Measurements from ENCODE around the gene SEMA6D. TPM values are rescaled to one million over a fixed set of nuclear protein-coding genes. Genes with fewer than 3 reads are reported as not detected.

Gene SEMA6D
- total RNA-seq, 1 donor = 8.0 TPM

DNA sequence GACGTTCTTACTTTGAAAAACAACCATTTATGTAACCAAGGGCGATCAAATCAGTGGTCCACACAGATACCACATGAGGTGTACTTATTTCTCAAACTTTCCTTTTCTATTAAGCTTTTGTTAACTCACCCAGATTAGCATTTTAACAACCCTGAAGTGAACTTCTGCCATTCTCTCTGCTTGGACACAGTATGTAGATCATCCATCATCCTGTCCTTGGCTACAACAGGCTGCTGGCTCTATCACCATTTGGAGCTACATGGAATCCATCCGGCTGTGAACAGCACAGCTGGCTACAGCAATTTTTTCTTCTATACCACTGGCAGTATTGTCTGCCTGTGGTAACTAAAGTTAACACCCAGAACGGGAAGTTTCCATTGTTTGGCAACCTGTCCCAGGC is 4.4 kb downstream of the SEMA6D start:
- Histone ChIP-seq H4K20me1 (ENCODE audit: insufficient read depth, low read length) (no peaks in the 10 kb centered on the region), H3K27me3 (ENCODE audit: insufficient read depth, low read length) (peaks cover 48% of the 10 kb centered on the region), H3K4me1 (ENCODE audit: insufficient read depth, low read length) (peaks cover 7% of the 10 kb centered on the region), H3K4me2 (ENCODE audit: insufficient read depth, low read length) (no peak overlapping the region), H2AFZ (ENCODE audit: low read length) (no peak overlapping the region), H3K9me3 (ENCODE audit: low read depth, low read length) (no peaks in the 10 kb centered on the region), H3K79me2 (ENCODE audit: insufficient read depth, low read length) (no peaks in the 10 kb centered on the region), H3K27ac (ENCODE audit: low read depth, low read length) (no peak overlapping the region), H3K36me3 (ENCODE audit: insufficient read depth, low read length) (no peaks in the 10 kb centered on the region), H3K4me3 (ENCODE audit: insufficient read depth, low read length) (no peak overlapping the region)
- no peak for DNase-seq (ENCODE audit: insufficient read length, low spot score, missing footprints)
- TF ChIP-seq, protein P1, sequence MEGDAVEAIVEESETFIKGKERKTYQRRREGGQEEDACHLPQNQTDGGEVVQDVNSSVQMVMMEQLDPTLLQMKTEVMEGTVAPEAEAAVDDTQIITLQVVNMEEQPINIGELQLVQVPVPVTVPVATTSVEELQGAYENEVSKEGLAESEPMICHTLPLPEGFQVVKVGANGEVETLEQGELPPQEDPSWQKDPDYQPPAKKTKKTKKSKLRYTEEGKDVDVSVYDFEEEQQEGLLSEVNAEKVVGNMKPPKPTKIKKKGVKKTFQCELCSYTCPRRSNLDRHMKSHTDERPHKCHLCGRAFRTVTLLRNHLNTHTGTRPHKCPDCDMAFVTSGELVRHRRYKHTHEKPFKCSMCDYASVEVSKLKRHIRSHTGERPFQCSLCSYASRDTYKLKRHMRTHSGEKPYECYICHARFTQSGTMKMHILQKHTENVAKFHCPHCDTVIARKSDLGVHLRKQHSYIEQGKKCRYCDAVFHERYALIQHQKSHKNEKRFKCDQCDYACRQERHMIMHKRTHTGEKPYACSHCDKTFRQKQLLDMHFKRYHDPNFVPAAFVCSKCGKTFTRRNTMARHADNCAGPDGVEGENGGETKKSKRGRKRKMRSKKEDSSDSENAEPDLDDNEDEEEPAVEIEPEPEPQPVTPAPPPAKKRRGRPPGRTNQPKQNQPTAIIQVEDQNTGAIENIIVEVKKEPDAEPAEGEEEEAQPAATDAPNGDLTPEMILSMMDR (IDR thresholded peaks at IDR 0.05; ENCODE audit: extremely low read depth, low read depth, low read length) = no peak

DNA sequence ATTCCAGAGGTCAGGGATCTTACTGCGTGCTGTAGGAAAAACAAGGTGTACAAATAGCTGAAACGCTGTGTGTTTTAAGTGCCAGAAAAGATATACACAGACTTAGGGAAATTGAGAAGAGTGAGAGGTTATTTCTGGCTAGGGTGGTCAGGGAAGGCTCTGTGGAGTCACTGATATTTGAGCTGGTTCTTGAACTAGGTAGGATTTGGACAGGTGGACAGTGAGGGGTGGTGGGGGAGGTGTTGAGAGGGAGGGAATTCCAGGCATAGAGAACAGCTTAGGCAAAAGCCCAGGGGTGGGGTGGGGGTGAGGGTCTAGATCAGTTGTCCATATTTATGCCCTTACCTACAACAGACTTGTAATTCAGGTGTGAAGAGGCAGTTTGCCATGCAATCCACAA is 7.0 kb downstream of the SEMA6D start:
- no peak overlapping the region for H2AFZ ChIP-seq (ENCODE audit: low read length)
- H3K4me1 ChIP-seq (ENCODE audit: insufficient read depth, low read length) = no peaks in the 10 kb centered on the region
- H3K9me3 ChIP-seq (ENCODE audit: low read depth, low read length) = no peaks in the 10 kb centered on the region
- H3K27me3 ChIP-seq (ENCODE audit: insufficient read depth, low read length) = peaks cover 27% of the 10 kb centered on the region
- no peak overlapping the region for H3K4me2 ChIP-seq (ENCODE audit: insufficient read depth, low read length)
- H3K79me2 ChIP-seq (ENCODE audit: insufficient read depth, low read length) = no peaks in the 10 kb centered on the region
- H3K4me3 ChIP-seq (ENCODE audit: insufficient read depth, low read length) = no peak overlapping the region
- H3K36me3 ChIP-seq (ENCODE audit: insufficient read depth, low read length) = no peaks in the 10 kb centered on the region
- H4K20me1 ChIP-seq (ENCODE audit: insufficient read depth, low read length) = no peaks in the 10 kb centered on the region
- H3K27ac ChIP-seq (ENCODE audit: low read depth, low read length) = no peak overlapping the region
- TF ChIP-seq, protein P1 (IDR thresholded peaks at IDR 0.05; ENCODE audit: extremely low read depth, low read depth, low read length) = no peak
- DNase-seq (ENCODE audit: insufficient read length, low spot score, missing footprints) = no peak

DNA sequence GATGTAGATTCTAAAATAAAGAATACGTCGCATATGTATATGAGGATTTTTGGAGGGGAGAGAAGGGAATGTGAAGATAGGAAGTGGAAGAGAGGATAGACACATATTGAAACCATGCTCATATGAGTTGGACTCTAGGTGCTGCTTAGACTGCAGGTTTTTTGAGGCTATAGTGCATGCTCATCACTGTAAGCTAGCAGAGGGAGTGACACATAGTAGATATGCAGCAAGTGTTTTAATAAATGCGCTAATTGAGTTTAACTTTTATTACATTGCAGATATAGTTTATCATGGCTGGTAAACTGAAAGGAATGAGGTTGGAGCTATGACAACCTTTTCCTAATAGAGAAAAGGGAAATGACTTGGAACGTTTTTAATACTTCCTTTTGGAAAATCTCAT is 7.7 kb downstream of the SEMA6D start:
- H2AFZ ChIP-seq (ENCODE audit: low read length) = no peak overlapping the region
- no peaks in the 10 kb centered on the region for H3K79me2 ChIP-seq (ENCODE audit: insufficient read depth, low read length)
- TF ChIP-seq, protein P1 (IDR thresholded peaks at IDR 0.05; ENCODE audit: extremely low read depth, low read depth, low read length) = no peak
- H3K27ac ChIP-seq (ENCODE audit: low read depth, low read length) = no peak overlapping the region
- H4K20me1 ChIP-seq (ENCODE audit: insufficient read depth, low read length) = no peaks in the 10 kb centered on the region
- DNase-seq (ENCODE audit: insufficient read length, low spot score, missing footprints) = no peak
- H3K36me3 ChIP-seq (ENCODE audit: insufficient read depth, low read length) = no peaks in the 10 kb centered on the region
- H3K9me3 ChIP-seq (ENCODE audit: low read depth, low read length) = no peaks in the 10 kb centered on the region
- H3K27me3 ChIP-seq (ENCODE audit: insufficient read depth, low read length) = peaks cover 20% of the 10 kb centered on the region
- no peaks in the 10 kb centered on the region for H3K4me1 ChIP-seq (ENCODE audit: insufficient read depth, low read length)
- H3K4me2 ChIP-seq (ENCODE audit: insufficient read depth, low read length) = no peak overlapping the region
- H3K4me3 ChIP-seq (ENCODE audit: insufficient read depth, low read length) = no peak overlapping the region

DNA sequence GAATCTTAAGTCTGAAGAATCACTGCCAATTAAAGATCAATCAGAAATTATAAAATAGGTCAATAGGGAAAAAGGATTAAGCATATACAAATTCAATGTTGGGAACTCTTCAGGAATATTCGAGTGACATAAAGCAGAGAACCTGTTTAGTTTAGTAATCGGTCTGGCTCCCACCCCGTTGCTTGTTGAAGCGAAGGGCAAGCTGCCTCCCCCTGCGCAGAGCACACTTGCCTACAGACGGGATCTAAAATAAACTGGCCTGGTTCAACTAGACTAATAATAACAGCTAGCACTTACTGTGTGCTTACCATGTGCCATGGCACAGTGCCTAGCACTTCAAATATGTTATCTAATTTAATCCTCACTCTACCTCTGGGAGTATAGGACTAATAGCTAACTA is 8.6 kb downstream of the SEMA6D start:
- Histone ChIP-seq H4K20me1 (ENCODE audit: insufficient read depth, low read length) (no peaks in the 10 kb centered on the region), H2AFZ (ENCODE audit: low read length) (no peak overlapping the region)

More for the DNA sequence above, 8.6 kb downstream of the SEMA6D start:
- Histone ChIP-seq H3K4me3 (ENCODE audit: insufficient read depth, low read length) (no peak overlapping the region), H3K4me2 (ENCODE audit: insufficient read depth, low read length) (no peak overlapping the region), H3K9me3 (ENCODE audit: low read depth, low read length) (no peaks in the 10 kb centered on the region), H3K27me3 (ENCODE audit: insufficient read depth, low read length) (peaks cover 13% of the 10 kb centered on the region), H3K27ac (ENCODE audit: low read depth, low read length) (no peak overlapping the region), H3K36me3 (ENCODE audit: insufficient read depth, low read length) (no peaks in the 10 kb centered on the region), H3K4me1 (ENCODE audit: insufficient read depth, low read length) (no peaks in the 10 kb centered on the region), H3K79me2 (ENCODE audit: insufficient read depth, low read length) (no peaks in the 10 kb centered on the region)
- DNase-seq (ENCODE audit: insufficient read length, low spot score, missing footprints) = no peak
- TF ChIP-seq, protein P1 (IDR thresholded peaks at IDR 0.05; ENCODE audit: extremely low read depth, low read depth, low read length) = no peak

All from osteoblast (primary cell).